Measurements from ENCODE around the gene ADTRP. TPM values are rescaled to one million over a fixed set of nuclear protein-coding genes. Genes with fewer than 3 reads are reported as not detected.
A peak's percentile ranks its signal among the peaks of the same experiment; 100 is the strongest.

Gene ADTRP
- total RNA-seq, 1 donor from 2014 or later, result 0.35 TPM

DNA sequence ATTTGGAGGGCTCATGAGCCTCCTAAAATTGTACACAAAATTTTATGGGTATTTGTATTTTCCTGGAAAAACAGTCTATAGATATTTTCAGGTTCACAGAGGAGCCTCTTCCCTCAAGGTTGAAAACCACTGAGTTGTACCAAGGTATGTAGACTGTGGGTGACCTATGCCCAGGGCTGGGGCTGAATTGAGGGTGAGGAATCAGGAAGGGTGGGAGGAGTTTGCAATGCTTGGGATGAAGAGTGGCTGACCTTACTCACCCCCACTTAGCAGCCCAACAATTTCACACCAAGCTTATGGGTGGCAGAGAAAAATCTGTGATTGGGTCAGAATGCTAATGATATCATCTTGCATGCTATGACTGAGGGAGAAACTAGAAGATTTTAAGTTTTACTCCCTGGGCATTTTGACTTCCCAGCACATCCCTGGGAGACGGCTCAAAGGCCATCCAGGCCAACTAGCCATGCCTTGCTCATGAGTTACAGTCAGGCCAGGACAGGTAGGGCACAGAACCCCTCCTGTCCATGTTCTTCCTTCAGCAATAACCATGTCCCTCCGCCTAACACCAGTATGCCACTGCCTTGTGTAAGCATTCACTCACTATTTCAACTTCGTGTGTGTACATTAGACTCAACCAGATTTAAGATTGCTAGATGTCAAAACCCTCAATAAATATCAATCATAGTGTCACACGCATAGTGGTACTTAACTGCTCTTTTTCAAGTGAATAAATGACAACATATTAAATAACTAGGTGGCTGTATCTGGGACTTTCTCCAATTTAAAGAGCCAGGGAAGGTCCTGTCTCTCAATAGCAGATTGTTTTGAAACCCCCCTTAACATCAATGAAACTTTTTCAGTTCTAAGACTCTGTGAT, 16.6 kb downstream of the ADTRP start:
- H3K36me3 Mint-ChIP-seq (ENCODE audit: low read depth), result no peaks in the 10 kb centered on the region
- peaks cover 8% of the 10 kb centered on the region for H3K9me3 Mint-ChIP-seq (ENCODE audit: low read depth)
- H3K4me3 Mint-ChIP-seq (ENCODE audit: unreplicated experiment), result no peak overlapping the region
- no peak for DNase-seq (ENCODE audit: low spot score)
- peaks cover 52% of the 10 kb centered on the region for H3K4me1 Mint-ChIP-seq (ENCODE audit: low read depth)
- TF ChIP-seq, protein P1, sequence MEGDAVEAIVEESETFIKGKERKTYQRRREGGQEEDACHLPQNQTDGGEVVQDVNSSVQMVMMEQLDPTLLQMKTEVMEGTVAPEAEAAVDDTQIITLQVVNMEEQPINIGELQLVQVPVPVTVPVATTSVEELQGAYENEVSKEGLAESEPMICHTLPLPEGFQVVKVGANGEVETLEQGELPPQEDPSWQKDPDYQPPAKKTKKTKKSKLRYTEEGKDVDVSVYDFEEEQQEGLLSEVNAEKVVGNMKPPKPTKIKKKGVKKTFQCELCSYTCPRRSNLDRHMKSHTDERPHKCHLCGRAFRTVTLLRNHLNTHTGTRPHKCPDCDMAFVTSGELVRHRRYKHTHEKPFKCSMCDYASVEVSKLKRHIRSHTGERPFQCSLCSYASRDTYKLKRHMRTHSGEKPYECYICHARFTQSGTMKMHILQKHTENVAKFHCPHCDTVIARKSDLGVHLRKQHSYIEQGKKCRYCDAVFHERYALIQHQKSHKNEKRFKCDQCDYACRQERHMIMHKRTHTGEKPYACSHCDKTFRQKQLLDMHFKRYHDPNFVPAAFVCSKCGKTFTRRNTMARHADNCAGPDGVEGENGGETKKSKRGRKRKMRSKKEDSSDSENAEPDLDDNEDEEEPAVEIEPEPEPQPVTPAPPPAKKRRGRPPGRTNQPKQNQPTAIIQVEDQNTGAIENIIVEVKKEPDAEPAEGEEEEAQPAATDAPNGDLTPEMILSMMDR (IDR thresholded peaks at IDR 0.05), result no peak
- H3K27me3 Mint-ChIP-seq (ENCODE audit: low read depth), result no peaks in the 10 kb centered on the region
- H3K27ac Mint-ChIP-seq (ENCODE audit: unreplicated experiment), result peak overlapping the region; percentile 35

DNA sequence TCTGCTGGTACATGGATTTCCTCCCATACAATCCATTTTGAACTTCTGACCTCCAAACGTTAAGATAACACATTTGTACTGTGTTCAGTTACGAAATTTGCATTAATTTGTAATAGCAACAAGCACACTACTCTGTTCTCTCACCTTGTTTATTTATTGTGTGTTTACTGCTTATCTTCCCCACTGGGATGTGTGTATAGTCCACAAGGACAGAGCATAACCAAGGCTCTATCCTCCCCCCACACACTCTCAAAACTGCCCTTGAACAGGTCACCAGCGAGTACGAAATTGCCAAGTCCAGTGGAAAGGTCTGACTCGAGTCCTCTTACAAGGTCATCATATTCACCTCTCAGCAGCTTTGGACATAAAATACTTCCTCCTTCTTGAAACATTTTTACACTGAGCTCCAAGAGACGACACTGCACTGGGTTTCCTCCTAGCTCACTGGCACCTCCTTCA, 18.6 kb downstream of the ADTRP start:
- DNase-seq (ENCODE audit: low spot score), result no peak
- Mint-ChIP-seq H3K27me3 (ENCODE audit: low read depth) (no peaks in the 10 kb centered on the region), H3K9me3 (ENCODE audit: low read depth) (peaks cover 14% of the 10 kb centered on the region), H3K27ac (ENCODE audit: unreplicated experiment) (no peak overlapping the region), H3K4me1 (ENCODE audit: low read depth) (peaks cover 34% of the 10 kb centered on the region), H3K4me3 (ENCODE audit: unreplicated experiment) (no peak overlapping the region), H3K36me3 (ENCODE audit: low read depth) (no peaks in the 10 kb centered on the region)
- TF ChIP-seq, protein P1 (IDR thresholded peaks at IDR 0.05), result no peak

DNA sequence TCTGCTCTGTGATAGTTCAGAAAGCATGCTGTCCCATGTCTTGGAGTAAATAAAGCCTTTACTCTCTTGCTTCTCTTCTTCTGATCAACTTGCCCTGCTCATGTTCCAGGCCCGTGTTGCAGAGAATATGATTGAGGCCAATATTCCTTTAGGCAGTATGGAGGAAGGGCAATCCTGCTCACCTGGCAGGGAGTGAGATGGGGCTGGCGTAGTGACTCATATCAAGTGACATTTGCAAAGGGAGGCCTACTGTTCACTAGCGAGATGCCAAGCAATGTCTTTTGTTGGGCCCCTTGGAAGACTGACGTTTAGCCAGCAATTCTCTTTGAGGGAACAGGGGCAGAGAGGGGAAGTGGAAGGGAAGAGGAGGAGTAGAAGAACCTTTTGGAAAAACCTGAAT, 19.7 kb downstream of the ADTRP start:
- TF ChIP-seq, protein P1 (IDR thresholded peaks at IDR 0.05), result no peak
- no peaks in the 10 kb centered on the region for H3K27me3 Mint-ChIP-seq (ENCODE audit: low read depth)
- H3K4me1 Mint-ChIP-seq (ENCODE audit: low read depth), result peaks cover 24% of the 10 kb centered on the region
- no peak for DNase-seq (ENCODE audit: low spot score)
- H3K27ac Mint-ChIP-seq (ENCODE audit: unreplicated experiment), result no peak overlapping the region
- H3K9me3 Mint-ChIP-seq (ENCODE audit: low read depth), result peaks cover 14% of the 10 kb centered on the region
- H3K36me3 Mint-ChIP-seq (ENCODE audit: low read depth), result no peaks in the 10 kb centered on the region
- H3K4me3 Mint-ChIP-seq (ENCODE audit: unreplicated experiment), result no peak overlapping the region

DNA sequence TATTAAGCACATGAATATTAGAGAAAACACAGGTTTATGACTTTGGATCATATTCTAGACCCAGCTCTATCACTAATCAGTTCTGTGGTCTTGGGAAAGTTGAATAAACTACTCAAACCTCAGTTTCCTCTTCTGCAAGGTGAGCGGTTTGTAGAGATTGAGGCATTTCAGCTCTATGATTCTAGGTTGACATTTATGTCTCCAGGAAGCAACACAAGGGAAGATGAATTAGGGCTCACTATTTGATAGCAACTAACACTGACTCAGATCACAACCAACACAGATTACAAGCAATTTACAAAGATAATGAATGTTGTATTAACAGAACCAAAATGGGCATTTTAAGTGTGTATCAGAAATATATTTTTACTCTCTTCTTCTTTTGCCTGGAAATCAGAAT, 21.9 kb downstream of the ADTRP start:
- Mint-ChIP-seq H3K4me3 (ENCODE audit: unreplicated experiment) (no peak overlapping the region), H3K4me1 (ENCODE audit: low read depth) (peaks cover 2% of the 10 kb centered on the region), H3K27me3 (ENCODE audit: low read depth) (no peaks in the 10 kb centered on the region), H3K9me3 (ENCODE audit: low read depth) (peaks cover 14% of the 10 kb centered on the region), H3K36me3 (ENCODE audit: low read depth) (no peaks in the 10 kb centered on the region), H3K27ac (ENCODE audit: unreplicated experiment) (no peak overlapping the region)
- TF ChIP-seq, protein P1 (IDR thresholded peaks at IDR 0.05), result no peak
- DNase-seq (ENCODE audit: low spot score), result no peak

DNA sequence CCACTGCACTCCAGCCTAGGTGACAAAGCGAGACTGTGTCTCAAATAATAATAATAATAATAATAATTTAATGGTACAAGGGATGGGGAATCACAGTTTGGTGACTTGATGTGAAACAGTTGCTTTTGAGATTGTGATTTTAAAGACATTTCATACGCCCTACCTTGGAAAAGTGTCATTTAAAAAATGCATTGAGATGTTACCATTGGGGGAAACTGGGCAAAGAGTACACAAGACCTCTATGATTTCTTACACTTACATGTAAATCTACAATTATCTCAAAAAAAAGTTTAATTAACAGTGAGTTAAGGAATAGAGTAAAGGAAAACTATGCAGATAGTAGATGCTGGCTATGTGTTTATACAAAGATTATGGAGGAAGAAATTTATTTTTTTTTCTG, 22.3 kb downstream of the ADTRP start:
- H3K27me3 Mint-ChIP-seq (ENCODE audit: low read depth), result no peaks in the 10 kb centered on the region
- no peaks in the 10 kb centered on the region for H3K36me3 Mint-ChIP-seq (ENCODE audit: low read depth)
- H3K4me1 Mint-ChIP-seq (ENCODE audit: low read depth), result no peaks in the 10 kb centered on the region
- no peak overlapping the region for H3K4me3 Mint-ChIP-seq (ENCODE audit: unreplicated experiment)
- H3K9me3 Mint-ChIP-seq (ENCODE audit: low read depth), result peaks cover 14% of the 10 kb centered on the region
- TF ChIP-seq, protein P1 (IDR thresholded peaks at IDR 0.05), result no peak
- no peak overlapping the region for H3K27ac Mint-ChIP-seq (ENCODE audit: unreplicated experiment)
- no peak for DNase-seq (ENCODE audit: low spot score)
